ENCODE data around the gene CLEC6A.

- TF ChIP-seq CTCF (IDR thresholded peaks at IDR 0.05; ENCODE audit: low read depth, low read length) (no peak), POLR2A (IDR thresholded peaks at IDR 0.05; ENCODE audit: extremely low read depth, insufficient read length) (no peak)
Observed at GRCh38 chr12:8475508-8476203, 19.9 kb downstream of the CLEC6A start.

Measured in NB4 (cell line).